PC-9 (cell line): ENCODE measurements around the gene EIF2S2. TPM values are rescaled to one million over a fixed set of nuclear protein-coding genes. Genes with fewer than 3 reads are reported as not detected.

Experiments
- BruUV-seq: library from RNA; stranded (reverse); fragments of 400-500 nt; replicated peaks from 2 replicates; lab custom pipeline; 2021; lab: Mats Ljungman, UMichigan
- CTCF ChIA-PET: fragments of 300-600 bp; sonication (Branson Sonifier 250); formaldehyde crosslinking; loops from one replicate; lab custom pipeline; 2022; ENCODE audit warnings: antibody characterized with exemption; lab: Charles Lee
- POLR2A ChIA-PET: fragments of 300-600 bp; sonication (Branson Sonifier 250); formaldehyde crosslinking; loops from one replicate; lab custom pipeline; 2022; ENCODE audit warnings: antibody characterized with exemption; ENCODE audit not compliant: unreplicated experiment; lab: Charles Lee
- DNase-seq, 2 experiments: peaks; one replicate each; pipeline versions ENCODE4 v3.0.0 to v3.0.0-alpha.2; 2015 to 2022; ENCODE audit warnings: mixed read lengths in 1 of 2
- H2AFZ ChIP-seq: fragments of 200-600 bp; sonication (generic); 2 replicates; pipeline ENCODE4 v1.8.1; 2017; ENCODE audit warnings: antibody characterized with exemption
- H3F3A ChIP-seq: fragments of 200-600 bp; sonication (generic); 2 replicates; pipeline ENCODE4 v1.8.1; 2017; ENCODE audit warnings: antibody characterized with exemption, mild to moderate bottlenecking, low read depth; ENCODE audit not compliant: insufficient read depth
- H3K27ac ChIP-seq: fragments of 200-600 bp; sonication (generic); 2 replicates; pipeline ENCODE4 v1.6.1; 2016; ENCODE audit warnings: mixed run types
- H3K27me3 ChIP-seq: fragments of 200-600 bp; sonication (generic); 2 replicates; pipeline ENCODE4 v1.6.1; 2016; ENCODE audit warnings: low read depth, mixed run types; ENCODE audit not compliant: insufficient read depth
- H3K36me3 ChIP-seq: fragments of 200-600 bp; sonication (generic); 2 replicates; pipeline ENCODE4 v1.6.1; 2016; ENCODE audit warnings: low read depth, mixed run types
- H3K4me1 ChIP-seq: fragments of 200-600 bp; sonication (generic); replicated peaks from 2 replicates; pipeline ENCODE4 v1.6.1; 2016; ENCODE audit warnings: mixed run types; ENCODE audit not compliant: insufficient read depth
- H3K4me2 ChIP-seq: fragments of 200-600 bp; sonication (generic); 2 replicates; pipeline ENCODE4 v1.6.1; 2017; ENCODE audit warnings: mixed run types
- H3K4me3 ChIP-seq: fragments of 200-600 bp; sonication (generic); 2 replicates; pipeline ENCODE4 v1.6.1; 2016; ENCODE audit warnings: mixed run types
- H3K79me2 ChIP-seq: fragments of 200-600 bp; sonication (generic); 2 replicates; pipeline ENCODE4 v1.6.1; 2017; ENCODE audit warnings: low read depth, mixed run types
- H3K9me2 ChIP-seq: fragments of 200-600 bp; sonication (generic); 2 replicates; pipeline ENCODE4 v1.8.1; 2017; ENCODE audit warnings: mild to moderate bottlenecking; ENCODE audit not compliant: insufficient read depth
- H3K9me3 ChIP-seq: fragments of 200-600 bp; sonication (generic); 2 replicates; pipeline ENCODE4 v1.8.1; 2016; ENCODE audit warnings: low read depth; ENCODE audit not compliant: insufficient read depth
- H4K20me1 ChIP-seq: fragments of 200-600 bp; sonication (generic); 2 replicates; pipeline ENCODE4 v1.8.1; 2017; ENCODE audit not compliant: insufficient read depth
- CTCF ChIP-seq: fragments of 200-600 bp; sonication (generic); conservative IDR thresholded peaks from 2 replicates; pipeline ENCODE4 v1.6.1; 2017; ENCODE audit warnings: mixed run types, antibody characterized with exemption, mild to moderate bottlenecking, moderate library complexity
- EZH2 ChIP-seq: fragments of 200-600 bp; sonication (generic); IDR thresholded peaks from 2 replicates; pipeline ENCODE4 v1.8.0; 2017; ENCODE audit warnings: antibody characterized with exemption, low read depth
- intact Hi-C: fragments of 100-400 bp; cut with micrococcal nuclease; formaldehyde crosslinking; loops from one replicate; pipeline ENCODE4 v1.10.0; 2022; ENCODE audit not compliant: unreplicated experiment
- total RNA-seq: library from RNA; stranded (reverse); gene quantifications from 2 replicates; pipeline ENCODE4 v1.2.3, GENCODE V29; 2021

The EIF2S2 gene
- total RNA-seq, 1 experiment from 2014 or later, result 162 TPM

DNA sequence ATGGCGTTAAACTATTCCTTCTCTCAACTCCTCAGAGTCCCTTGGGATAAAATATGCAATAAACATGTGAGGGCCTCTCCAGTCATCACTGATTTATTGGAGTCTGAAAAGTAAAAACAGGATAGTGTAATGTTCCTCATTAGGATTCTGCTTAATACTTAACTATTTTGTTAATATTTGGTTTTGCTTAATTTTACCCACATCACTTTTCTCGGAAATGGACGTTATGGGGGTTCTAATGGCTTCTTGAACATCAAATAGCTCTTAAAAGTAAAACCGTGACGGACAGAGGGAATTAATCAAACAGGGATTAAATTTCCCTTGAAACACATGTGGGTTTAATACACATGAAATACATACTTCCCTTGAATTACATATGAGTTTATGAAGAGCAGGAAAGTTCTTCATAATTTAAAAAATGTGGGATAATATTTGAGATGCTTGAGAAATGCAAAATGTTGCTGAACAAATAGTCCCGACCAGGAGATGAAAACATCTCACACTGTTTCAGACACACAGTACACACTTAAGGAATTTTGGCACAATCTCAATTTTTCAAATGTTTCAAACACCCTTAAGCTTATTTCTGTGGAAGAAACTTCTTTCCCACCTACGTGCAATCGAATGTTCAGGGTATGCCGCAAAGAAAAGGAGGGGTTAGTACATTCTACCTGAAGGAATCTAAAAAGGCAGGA is 38.4 kb upstream of the EIF2S2 start:
- Histone ChIP-seq H3K27me3 (no peaks in the 10 kb centered on the region), H2AFZ (no peak overlapping the region), H3F3A (no peaks in the 10 kb centered on the region), H3K9me2 (no peaks in the 10 kb centered on the region), H3K9me3 (no peaks in the 10 kb centered on the region), H3K4me2 (no peak overlapping the region), H3K27ac (no peak overlapping the region), H3K4me1 (no peaks in the 10 kb centered on the region), H4K20me1 (no peaks in the 10 kb centered on the region), H3K4me3 (no peak overlapping the region), H3K36me3 (no peaks in the 10 kb centered on the region), H3K79me2 (no peaks in the 10 kb centered on the region)
- BruUV-seq, result no TSS peak
- POLR2A ChIA-PET, result no interaction called here
- intact Hi-C loops, result no loop called here
- DNase-seq, result no peak
- TF ChIP-seq EZH2, result no peak
- CTCF ChIA-PET, result interaction anchor here (0.6 kb wide), 1 partner anchor 42 kb away, joined by 4 read pairs; no protein-coding TSS in a partner anchor

DNA sequence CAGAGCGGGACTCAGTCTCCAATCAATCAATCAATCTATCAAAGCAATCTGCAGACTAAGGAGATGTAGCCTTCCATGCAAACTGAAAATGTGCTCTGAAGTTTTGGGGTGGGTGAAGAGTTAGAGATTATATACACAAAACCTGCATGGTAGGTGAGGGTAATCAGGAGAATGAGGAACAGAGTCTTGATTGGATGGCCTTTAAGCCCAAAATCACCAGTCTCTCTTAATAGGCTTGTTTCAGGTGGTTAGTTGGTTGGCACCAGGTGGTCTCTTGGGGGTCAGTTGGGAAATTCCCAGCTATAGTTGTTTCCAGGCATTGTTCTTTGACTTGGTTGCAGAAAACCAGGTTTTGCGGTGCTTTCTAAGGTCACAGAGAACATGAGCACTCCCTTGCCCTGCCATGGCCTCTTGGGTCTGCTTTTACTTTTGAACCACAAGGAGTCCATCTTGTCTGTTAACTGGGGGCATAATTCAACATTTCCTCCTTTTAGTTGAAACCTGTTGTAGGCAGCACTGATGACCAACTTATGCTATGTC is 33.3 kb upstream of the EIF2S2 start:
- Histone ChIP-seq H3K9me2 (no peaks in the 10 kb centered on the region), H3K36me3 (no peaks in the 10 kb centered on the region), H3K4me3 (no peak overlapping the region), H3K27ac (no peak overlapping the region), H4K20me1 (no peaks in the 10 kb centered on the region), H3K79me2 (no peaks in the 10 kb centered on the region), H2AFZ (no peak overlapping the region), H3K9me3 (no peaks in the 10 kb centered on the region), H3K4me1 (no peaks in the 10 kb centered on the region), H3K27me3 (no peaks in the 10 kb centered on the region), H3F3A (no peaks in the 10 kb centered on the region), H3K4me2 (no peak overlapping the region)
- CTCF ChIA-PET, result no interaction called here
- POLR2A ChIA-PET, result no interaction called here
- BruUV-seq, result no TSS peak
- DNase-seq, result no peak
- no peak for TF ChIP-seq EZH2
- TF ChIP-seq CTCF, result no peak
- intact Hi-C loops, result no loop called here

- no peaks in the 10 kb centered on the region for H3K36me3 ChIP-seq
- no peak overlapping the region for H3K27ac ChIP-seq
- CTCF ChIA-PET, result no interaction called here
- H3K4me2 ChIP-seq, result no peak overlapping the region
- H2AFZ ChIP-seq, result no peak overlapping the region
- H3K27me3 ChIP-seq, result no peaks in the 10 kb centered on the region
- no peaks in the 10 kb centered on the region for H3K79me2 ChIP-seq
- H4K20me1 ChIP-seq, result no peaks in the 10 kb centered on the region
- DNase-seq, result no peak
- no TSS peak for BruUV-seq
- H3K9me3 ChIP-seq, result no peaks in the 10 kb centered on the region
- peaks cover 3% of the 10 kb centered on the region; the same call in 1 of the 2 replicates for H3F3A ChIP-seq
- POLR2A ChIA-PET, result interaction anchor here (0.6 kb wide), 1 partner anchor 30 kb away, joined by 3 read pairs; no protein-coding TSS in a partner anchor
- H3K4me1 ChIP-seq, result no peaks in the 10 kb centered on the region
- no peaks in the 10 kb centered on the region for H3K9me2 ChIP-seq
- H3K4me3 ChIP-seq, result no peak overlapping the region
- TF ChIP-seq CTCF, result no peak
- no peak for TF ChIP-seq EZH2
- intact Hi-C loops, result no loop called here
Observed at GRCh38 chr20:34143951-34144350, 31.9 kb upstream of the EIF2S2 start.
